ENCODE results near the gene SPG7. TPM values are rescaled to one million over a fixed set of nuclear protein-coding genes. Genes with fewer than 3 reads are reported as not detected.

The SPG7 gene

GRCh38 chr16:89600956-89601355 is 92.8 kb downstream of the SPG7 start:
- Histone ChIP-seq H3K4me1 (ENCODE audit: control insufficient read depth, insufficient read depth, low read length) (peaks cover 32% of the 10 kb centered on the region), H3K4me2 (ENCODE audit: low read length) (no peak overlapping the region), H3K9ac (ENCODE audit: low read depth, low read length) (no peak overlapping the region), H3K4me3 (ENCODE audit: low read length) (no peak overlapping the region), H3K27me3 (ENCODE audit: control insufficient read depth, insufficient read depth, low read length) (no peaks in the 10 kb centered on the region), H3K36me3 (ENCODE audit: insufficient read depth, low read length) (peaks cover 4% of the 10 kb centered on the region), H3K9me3 (replicated peaks; ENCODE audit: low read length) (no peaks in the 10 kb centered on the region)

- Histone ChIP-seq H3K4me3 (ENCODE audit: low read length) (no peak overlapping the region), H3K9me3 (replicated peaks; ENCODE audit: low read length) (no peaks in the 10 kb centered on the region), H3K4me1 (ENCODE audit: control insufficient read depth, insufficient read depth, low read length) (peaks cover 32% of the 10 kb centered on the region), H3K9ac (ENCODE audit: low read depth, low read length) (peak overlapping the region; percentile 63), H3K27me3 (ENCODE audit: control insufficient read depth, insufficient read depth, low read length) (no peaks in the 10 kb centered on the region), H3K36me3 (ENCODE audit: insufficient read depth, low read length) (no peaks in the 10 kb centered on the region), H3K4me2 (ENCODE audit: low read length) (peak overlapping the region; percentile 68)
Measured at GRCh38 chr16:89601906-89602272, 93.7 kb downstream of the SPG7 start.

- H3K36me3 ChIP-seq (ENCODE audit: insufficient read depth, low read length) = no peaks in the 10 kb centered on the region
- H3K4me2 ChIP-seq (ENCODE audit: low read length) = peak overlapping the region; percentile 68
- peaks cover 32% of the 10 kb centered on the region for H3K4me1 ChIP-seq (ENCODE audit: control insufficient read depth, insufficient read depth, low read length)
- H3K27me3 ChIP-seq (ENCODE audit: control insufficient read depth, insufficient read depth, low read length) = no peaks in the 10 kb centered on the region
- no peaks in the 10 kb centered on the region for H3K9me3 ChIP-seq (replicated peaks; ENCODE audit: low read length)
- peak overlapping the region; percentile 19 for H3K4me3 ChIP-seq (ENCODE audit: low read length)
- peak overlapping the region; percentile 63 for H3K9ac ChIP-seq (ENCODE audit: low read depth, low read length)
Measured at GRCh38 chr16:89602273-89602951, 94.2 kb downstream of the SPG7 start.

GRCh38 chr16:89602952-89603590 is 94.9 kb downstream of the SPG7 start:
- Histone ChIP-seq H3K27me3 (ENCODE audit: control insufficient read depth, insufficient read depth, low read length) (no peaks in the 10 kb centered on the region), H3K9me3 (replicated peaks; ENCODE audit: low read length) (no peaks in the 10 kb centered on the region), H3K9ac (ENCODE audit: low read depth, low read length) (no peak overlapping the region), H3K36me3 (ENCODE audit: insufficient read depth, low read length) (no peaks in the 10 kb centered on the region), H3K4me3 (ENCODE audit: low read length) (peak overlapping the region; percentile 19), H3K4me2 (ENCODE audit: low read length) (peak overlapping the region; percentile 68), H3K4me1 (ENCODE audit: control insufficient read depth, insufficient read depth, low read length) (peaks cover 32% of the 10 kb centered on the region)

- no peak overlapping the region for H3K9ac ChIP-seq (ENCODE audit: low read depth, low read length)
- no peaks in the 10 kb centered on the region for H3K27me3 ChIP-seq (ENCODE audit: control insufficient read depth, insufficient read depth, low read length)
- H3K4me2 ChIP-seq (ENCODE audit: low read length) = no peak overlapping the region
- H3K4me1 ChIP-seq (ENCODE audit: control insufficient read depth, insufficient read depth, low read length) = peaks cover 36% of the 10 kb centered on the region
- no peaks in the 10 kb centered on the region for H3K36me3 ChIP-seq (ENCODE audit: insufficient read depth, low read length)
- no peak overlapping the region for H3K4me3 ChIP-seq (ENCODE audit: low read length)
- H3K9me3 ChIP-seq (replicated peaks; ENCODE audit: low read length) = no peaks in the 10 kb centered on the region
Measured at GRCh38 chr16:89604764-89605163, 96.6 kb downstream of the SPG7 start.

- Histone ChIP-seq H3K4me2 (ENCODE audit: low read length) (no peak overlapping the region), H3K9ac (ENCODE audit: low read depth, low read length) (no peak overlapping the region), H3K36me3 (ENCODE audit: insufficient read depth, low read length) (no peaks in the 10 kb centered on the region), H3K9me3 (replicated peaks; ENCODE audit: low read length) (no peaks in the 10 kb centered on the region), H3K4me3 (ENCODE audit: low read length) (no peak overlapping the region), H3K27me3 (ENCODE audit: control insufficient read depth, insufficient read depth, low read length) (no peaks in the 10 kb centered on the region), H3K4me1 (ENCODE audit: control insufficient read depth, insufficient read depth, low read length) (peaks cover 36% of the 10 kb centered on the region)
Measured at GRCh38 chr16:89605186-89605970, 97.2 kb downstream of the SPG7 start.

GRCh38 chr16:89606006-89606405 is 97.8 kb downstream of the SPG7 start:
- H3K4me2 ChIP-seq (ENCODE audit: low read length) = no peak overlapping the region
- no peaks in the 10 kb centered on the region for H3K27me3 ChIP-seq (ENCODE audit: control insufficient read depth, insufficient read depth, low read length)
- H3K4me1 ChIP-seq (ENCODE audit: control insufficient read depth, insufficient read depth, low read length) = peaks cover 30% of the 10 kb centered on the region
- no peak overlapping the region for H3K4me3 ChIP-seq (ENCODE audit: low read length)
- H3K9ac ChIP-seq (ENCODE audit: low read depth, low read length) = no peak overlapping the region
- H3K9me3 ChIP-seq (replicated peaks; ENCODE audit: low read length) = no peaks in the 10 kb centered on the region
- no peaks in the 10 kb centered on the region for H3K36me3 ChIP-seq (ENCODE audit: insufficient read depth, low read length)

Small RNA genes within 50 kb of the gene (small RNA-seq; reads per million reads assigned to genes)
- not detected for gene SNORD68
